ENCODE measurements around the gene METTL4.

The METTL4 gene

GRCh38 chr18:2511451-2511850, 59.9 kb downstream of the METTL4 start:
- TF ChIP-seq CTCF (IDR thresholded peaks at IDR 0.05; ENCODE audit: low read depth, low read length): no peak

GRCh38 chr18:2510416-2510815, 60.9 kb downstream of the METTL4 start:
- no peak for DNase-seq (ENCODE audit: extremely low read depth, low read depth)
- TF ChIP-seq CTCF (IDR thresholded peaks at IDR 0.05; ENCODE audit: low read depth, low read length): no peak

More at GRCh38 chr18:2511451-2511850, 59.9 kb downstream of the METTL4 start:
- no peak for DNase-seq (ENCODE audit: extremely low read depth, low read depth)

GRCh38 chr18:2508678-2509077, 62.6 kb downstream of the METTL4 start:
- no peak for TF ChIP-seq CTCF (IDR thresholded peaks at IDR 0.05; ENCODE audit: low read depth, low read length)
- no peak for DNase-seq (ENCODE audit: extremely low read depth, low read depth)

- no peak for DNase-seq (ENCODE audit: extremely low read depth, low read depth)
- TF ChIP-seq CTCF (IDR thresholded peaks at IDR 0.05; ENCODE audit: low read depth, low read length): no peak
Measured at GRCh38 chr18:2508155-2508554, 63.1 kb downstream of the METTL4 start.

GRCh38 chr18:2504642-2505041, 66.7 kb downstream of the METTL4 start:
- no peak for DNase-seq (ENCODE audit: extremely low read depth, low read depth)
- TF ChIP-seq CTCF (IDR thresholded peaks at IDR 0.05; ENCODE audit: low read depth, low read length): no peak

GRCh38 chr18:2502880-2503279, 68.4 kb downstream of the METTL4 start:
- no peak for TF ChIP-seq CTCF (IDR thresholded peaks at IDR 0.05; ENCODE audit: low read depth, low read length)

GRCh38 chr18:2502394-2502793, 68.9 kb downstream of the METTL4 start:
- DNase-seq (ENCODE audit: extremely low read depth, low read depth): no peak
- TF ChIP-seq CTCF (IDR thresholded peaks at IDR 0.05; ENCODE audit: low read depth, low read length): no peak

More at GRCh38 chr18:2502880-2503279, 68.4 kb downstream of the METTL4 start:
- no peak for DNase-seq (ENCODE audit: extremely low read depth, low read depth)

Measured in AG09319 (cell line).